ENCODE measurements around the gene NPLOC4.

The NPLOC4 gene

GRCh38 chr17:81575836-81576235 lies 61.1 kb downstream of the NPLOC4 start:
- no peak overlapping the region for H3K4me3 ChIP-seq (ENCODE audit: low read length)
- DNase-seq (ENCODE audit: low read depth, low spot score) = no peak

- H3K4me3 ChIP-seq (ENCODE audit: low read length) = no peak overlapping the region
- DNase-seq (ENCODE audit: low read depth, low spot score) = no peak
Observed at GRCh38 chr17:81574643-81574956, 62.3 kb downstream of the NPLOC4 start.

- DNase-seq (ENCODE audit: low read depth, low spot score) = no peak
- no peak overlapping the region for H3K4me3 ChIP-seq (ENCODE audit: low read length)
Observed at GRCh38 chr17:81573794-81574642, 62.9 kb downstream of the NPLOC4 start.

GRCh38 chr17:81572563-81573168 lies 64.2 kb downstream of the NPLOC4 start:
- DNase-seq (ENCODE audit: low read depth, low spot score) = no peak
- H3K4me3 ChIP-seq (ENCODE audit: low read length) = no peak overlapping the region

- no peak overlapping the region for H3K4me3 ChIP-seq (ENCODE audit: low read length)
- no peak for DNase-seq (ENCODE audit: low read depth, low spot score)
Observed at GRCh38 chr17:81570964-81571363, 65.9 kb downstream of the NPLOC4 start.

GRCh38 chr17:81569986-81570514 lies 66.9 kb downstream of the NPLOC4 start:
- DNase-seq (ENCODE audit: low read depth, low spot score) = no peak
- no peak overlapping the region for H3K4me3 ChIP-seq (ENCODE audit: low read length)

- H3K4me3 ChIP-seq (ENCODE audit: low read length) = no peak overlapping the region
- DNase-seq (ENCODE audit: low read depth, low spot score) = no peak
Observed at GRCh38 chr17:81568416-81568815, 68.5 kb downstream of the NPLOC4 start.

GRCh38 chr17:81567191-81567590 lies 69.7 kb downstream of the NPLOC4 start:
- DNase-seq (ENCODE audit: low read depth, low spot score) = no peak
- no peak overlapping the region for H3K4me3 ChIP-seq (ENCODE audit: low read length)

- no peak overlapping the region for H3K4me3 ChIP-seq (ENCODE audit: low read length)
- peak; percentile 57 for DNase-seq (ENCODE audit: low read depth, low spot score)
Observed at GRCh38 chr17:81566461-81567126, 70.3 kb downstream of the NPLOC4 start.

GRCh38 chr17:81565231-81565630 lies 71.7 kb downstream of the NPLOC4 start:
- no peak overlapping the region for H3K4me3 ChIP-seq (ENCODE audit: low read length)
- DNase-seq (ENCODE audit: low read depth, low spot score) = no peak

GRCh38 chr17:81564778-81565177 lies 72.1 kb downstream of the NPLOC4 start:
- DNase-seq (ENCODE audit: low read depth, low spot score) = peak; percentile 34
- H3K4me3 ChIP-seq (ENCODE audit: low read length) = no peak overlapping the region

- H3K4me3 ChIP-seq (ENCODE audit: low read length) = no peak overlapping the region
- DNase-seq (ENCODE audit: low read depth, low spot score) = no peak
Observed at GRCh38 chr17:81563861-81564586, 72.9 kb downstream of the NPLOC4 start.

GRCh38 chr17:81561494-81561885 lies 75.4 kb downstream of the NPLOC4 start:
- no peak for DNase-seq (ENCODE audit: low read depth, low spot score)
- no peak overlapping the region for H3K4me3 ChIP-seq (ENCODE audit: low read length)

GRCh38 chr17:81558941-81559806 lies 77.7 kb downstream of the NPLOC4 start:
- H3K4me3 ChIP-seq (ENCODE audit: low read length) = no peak overlapping the region
- DNase-seq (ENCODE audit: low read depth, low spot score) = no peak

GRCh38 chr17:81558115-81558468 lies 78.8 kb downstream of the NPLOC4 start:
- no peak overlapping the region for H3K4me3 ChIP-seq (ENCODE audit: low read length)
- no peak for DNase-seq (ENCODE audit: low read depth, low spot score)

- no peak for DNase-seq (ENCODE audit: low read depth, low spot score)
- H3K4me3 ChIP-seq (ENCODE audit: low read length) = no peak overlapping the region
Observed at GRCh38 chr17:81557276-81558114, 79.4 kb downstream of the NPLOC4 start.

- no peak overlapping the region for H3K4me3 ChIP-seq (ENCODE audit: low read length)
- no peak for DNase-seq (ENCODE audit: low read depth, low spot score)
Observed at GRCh38 chr17:81556863-81557262, 80.0 kb downstream of the NPLOC4 start.

- DNase-seq (ENCODE audit: low read depth, low spot score) = no peak
- no peak overlapping the region for H3K4me3 ChIP-seq (ENCODE audit: low read length)
Observed at GRCh38 chr17:81556175-81556691, 80.7 kb downstream of the NPLOC4 start.

Data from Jurkat, Clone E6-1 (cell line).